OCI-LY1 (cell line): ENCODE measurements around the gene RAMP3.

Source experiments
- CTCF ChIP-seq: fragments of 200-600 bp; sonication (generic), shearing (Covaris generic); IDR thresholded peaks from 2 replicates; pipeline ENCODE4 v1.5.1; 2017; ENCODE audit warnings: mild to moderate bottlenecking, antibody characterized with exemption, low read length, moderate library complexity, mixed read lengths
- EZH2 ChIP-seq: fragments of 200-600 bp; sonication (generic), shearing (Covaris generic); IDR thresholded peaks from 2 replicates; pipeline ENCODE4 v1.8.0; 2017; ENCODE audit warnings: borderline replicate concordance, mixed run types, mild to moderate bottlenecking, antibody characterized with exemption, low read length, moderate library complexity, mixed read lengths

DNA sequence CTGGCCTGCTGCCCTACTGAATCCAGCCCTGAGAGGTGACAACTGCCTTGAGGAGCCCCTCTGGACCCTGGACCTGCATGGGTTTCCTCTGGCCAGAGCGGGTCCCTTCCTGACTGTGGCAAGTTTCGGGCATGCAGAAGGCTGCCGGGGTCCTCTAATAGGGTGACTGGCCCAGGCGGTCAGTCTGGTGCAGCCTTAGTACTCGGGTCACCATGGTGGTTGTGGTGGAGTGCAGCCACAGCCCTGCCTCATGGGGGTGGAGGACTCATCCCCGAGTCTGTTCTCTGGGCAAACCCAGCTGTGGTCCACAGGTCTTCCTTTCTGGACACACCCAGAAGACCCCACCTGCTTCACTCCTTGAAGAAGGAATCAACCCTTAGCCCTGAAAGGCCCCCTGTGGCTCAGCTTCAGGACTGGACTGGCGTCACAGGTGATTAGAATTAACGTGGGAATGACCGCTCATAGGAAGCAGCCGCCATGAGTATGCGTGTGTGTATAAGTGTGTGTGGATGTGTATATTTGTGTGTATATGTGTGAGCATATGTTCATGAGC lies 28.7 kb downstream of the RAMP3 start:
- TF ChIP-seq CTCF (no peak), EZH2 (no peak)
